T-cell (primary cell): ENCODE data around the gene NUMA1. TPM values are rescaled to one million over a fixed set of nuclear protein-coding genes. Genes with fewer than 3 reads are reported as not detected.

ENCODE experiments used
- ATAC-seq, 4 experiments: fragments of 200-7000 bp in 3 of 4; fragments of 150-1000 bp in 1 of 4; cut with Tn5 transposase; replicated peaks in 1 of 4; 1 replicate in 3 of 4; 2 replicates in 1 of 4; pipeline ENCODE4 v1.10.0; 2021; ENCODE audit warnings: moderate library complexity in 3 of 4, mild to moderate bottlenecking in 2 of 4, moderate number of reproducible peaks in 1 of 4
- CTCF ChIA-PET, 2 donors: fragments of 300-600 bp; sonication (Branson Sonifier 250); formaldehyde crosslinking; loops; one replicate each; lab custom pipeline; 2022; ENCODE audit warnings: antibody characterized with exemption in 2 of 2; lab: Charles Lee
- POLR2A ChIA-PET, 2 donors: fragments of 300-600 bp; sonication (Branson Sonifier 250); formaldehyde crosslinking; loops; one replicate each; lab custom pipeline; 2022; ENCODE audit warnings: antibody characterized with exemption in 2 of 2; lab: Charles Lee
- DNase-seq, 35 experiments: peaks; one replicate each; pipeline versions ENCODE4 v3.0.0 to v3.0.0-alpha.2; 2013 to 2023
- H3K27ac ChIP-seq: one replicate; pipeline ENCODE4 v1.5.1; 2013; ENCODE audit warnings: low read length
- H3K27me3 ChIP-seq, 2 experiments: replicated peaks in 1 of 2; 1 replicate in 1 of 2; 2 replicates in 1 of 2; pipeline versions ENCODE4 v1.6.1 to v1.7.0; 2013; ENCODE audit warnings: low read length in 1 of 2, mixed read lengths in 1 of 2; ENCODE audit not compliant: control insufficient read depth in 2 of 2, insufficient read depth in 2 of 2; ENCODE audit errors: extremely low read depth in 1 of 2
- H3K36me3 ChIP-seq, 2 donors: 1 replicate in 1 of 2; 2 replicates in 1 of 2; pipeline versions ENCODE4 v1.6.1 to v1.7.0; 2013; ENCODE audit warnings: low read length in 1 of 2; ENCODE audit not compliant: control insufficient read depth in 2 of 2, insufficient read depth in 1 of 2; ENCODE audit errors: extremely low read depth in 1 of 2
- H3K4me1 ChIP-seq, 2 experiments: 1 replicate in 1 of 2; 2 replicates in 1 of 2; pipeline versions ENCODE4 v1.6.1 to v1.7.0; 2013; ENCODE audit warnings: low read length in 2 of 2, mixed read lengths in 1 of 2; ENCODE audit not compliant: insufficient read depth in 2 of 2, control insufficient read depth in 1 of 2; ENCODE audit errors: extremely low read depth in 1 of 2
- H3K4me3 ChIP-seq, 2 donors: 1 replicate in 1 of 2; 2 replicates in 1 of 2; pipeline versions ENCODE4 v1.5.1 to v1.7.0; 2013; ENCODE audit warnings: mild to moderate bottlenecking in 2 of 2, low read length in 1 of 2, moderate library complexity in 1 of 2; ENCODE audit not compliant: control insufficient read depth in 1 of 2; ENCODE audit errors: extremely low read depth in 1 of 2
- H3K9me3 ChIP-seq: 2 replicates; pipeline ENCODE4 v1.7.0; 2013
- H3K27ac Mint-ChIP-seq, 2 donors: one replicate each; pipeline ENCODE4 v1.8.0; 2020 to 2021; ENCODE audit warnings: mild to moderate bottlenecking in 2 of 2, mixed read lengths in 2 of 2
- H3K27me3 Mint-ChIP-seq, 2 donors: one replicate each; pipeline ENCODE4 v1.8.0; 2021 to 2022; ENCODE audit warnings: mixed read lengths in 2 of 2
- H3K36me3 Mint-ChIP-seq: one replicate; pipeline ENCODE4 v1.8.0; 2021; ENCODE audit warnings: mixed read lengths
- H3K4me1 Mint-ChIP-seq, 3 donors: one replicate each; pipeline ENCODE4 v1.8.0; 2020 to 2022; ENCODE audit warnings: mixed read lengths in 3 of 3, mild to moderate bottlenecking in 1 of 3
- H3K4me3 Mint-ChIP-seq, 3 donors: one replicate each; pipeline ENCODE4 v1.8.0; 2020 to 2022; ENCODE audit warnings: mild to moderate bottlenecking in 3 of 3, mixed read lengths in 3 of 3, moderate library complexity in 3 of 3
- H3K9me3 Mint-ChIP-seq, 3 donors: one replicate each; pipeline ENCODE4 v1.8.0; 2020 to 2022; ENCODE audit warnings: mixed read lengths in 3 of 3
- WGBS: methylation state at CpG from one replicate; pipeline ENCODE4 v1.1.5; 2013; ENCODE audit warnings: missing lambda C conversion rate; ENCODE audit not compliant: insufficient coverage; 5-methylcytosine and 5-hydroxymethylcytosine counted together
- total RNA-seq, 35 experiments: library from RNA in 6 of 35; stranded (reverse) in 6 of 35; fragments of 120-200 nt in 1 of 35; gene quantifications; one replicate each; pipeline versions ENCODE4 v1.2.1 to v1.2.4 and lab custom pipeline; 2013 to 2026

Gene NUMA1
- total RNA-seq, 5 donors from 2014 or later (not counting 1 experiment from before 2014, with no cell fraction given) = 237 to 386 (median 343) TPM

DNA sequence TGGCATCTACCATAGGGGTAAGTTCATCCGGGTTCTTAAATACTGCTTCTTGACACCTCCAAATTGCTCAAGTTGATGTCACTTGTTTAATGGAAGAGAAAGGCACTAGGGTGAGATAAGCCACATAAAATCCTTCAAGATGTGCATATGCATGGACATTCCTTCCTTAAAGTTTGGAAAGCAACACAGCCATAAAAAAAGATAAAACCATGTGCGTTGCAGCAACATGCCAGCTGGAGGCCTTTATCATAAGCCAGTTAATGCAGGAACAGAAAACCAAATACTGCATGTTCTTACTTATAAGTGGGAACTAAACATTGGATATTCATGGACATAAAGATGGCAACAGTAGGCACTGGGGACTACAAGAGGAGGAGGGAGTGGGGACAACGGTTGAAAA is 89.6 kb downstream of the NUMA1 start:
- no peaks in the 10 kb centered on the region for H3K27me3 Mint-ChIP-seq
- Histone ChIP-seq H3K27me3 (no peaks in the 10 kb centered on the region), H3K9me3 (no peaks in the 10 kb centered on the region), H3K4me3 (no peak overlapping the region), H3K36me3 (peaks cover 0 to 36% of the 10 kb centered on the region in 2 donors), H3K27ac (no peak overlapping the region), H3K4me1 (no peaks in the 10 kb centered on the region)
- DNase-seq (no peak), ATAC-seq (no peak)
- peaks cover 0 to 2% (median 0%) of the 10 kb centered on the region in 3 donors for H3K4me1 Mint-ChIP-seq
- WGBS = 100% methylated on average over 1 of the region's 3 CpGs
- peaks cover 29% of the 10 kb centered on the region for H3K36me3 Mint-ChIP-seq
- POLR2A ChIA-PET = no interaction called here
- H3K4me3 Mint-ChIP-seq = no peak overlapping the region
- CTCF ChIA-PET = no interaction called here
- H3K9me3 Mint-ChIP-seq = no peaks in the 10 kb centered on the region
- H3K27ac Mint-ChIP-seq = no peak overlapping the region

DNA sequence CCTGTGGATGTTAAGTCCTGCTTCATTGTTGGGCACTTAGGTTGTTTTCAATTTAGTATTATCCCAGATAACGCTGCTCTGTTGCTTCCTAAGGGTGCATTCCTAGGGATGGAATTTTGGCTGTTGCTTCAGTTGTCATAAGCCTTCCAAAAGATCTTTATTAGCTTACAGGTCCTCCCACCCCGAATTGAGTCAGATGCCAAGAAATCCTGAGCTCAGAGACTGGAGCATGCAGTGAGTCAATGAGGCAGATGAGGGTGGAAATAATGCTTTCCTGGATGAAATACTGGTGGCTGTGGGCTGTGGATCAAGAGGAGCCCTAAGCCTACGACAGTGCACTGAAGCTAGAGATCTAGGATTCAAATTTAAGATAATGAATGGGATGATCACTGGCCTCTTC is 92.3 kb downstream of the NUMA1 start:
- CTCF ChIA-PET = interaction anchor here (0.6 to 1.1 kb wide), 3 partner anchors 9 to 17 kb away, joined by 3 to 4 read pairs (median 3); no protein-coding TSS in a partner anchor
- peaks cover 0 to 6% (median 0%) of the 10 kb centered on the region in 3 donors for H3K4me1 Mint-ChIP-seq

DNA sequence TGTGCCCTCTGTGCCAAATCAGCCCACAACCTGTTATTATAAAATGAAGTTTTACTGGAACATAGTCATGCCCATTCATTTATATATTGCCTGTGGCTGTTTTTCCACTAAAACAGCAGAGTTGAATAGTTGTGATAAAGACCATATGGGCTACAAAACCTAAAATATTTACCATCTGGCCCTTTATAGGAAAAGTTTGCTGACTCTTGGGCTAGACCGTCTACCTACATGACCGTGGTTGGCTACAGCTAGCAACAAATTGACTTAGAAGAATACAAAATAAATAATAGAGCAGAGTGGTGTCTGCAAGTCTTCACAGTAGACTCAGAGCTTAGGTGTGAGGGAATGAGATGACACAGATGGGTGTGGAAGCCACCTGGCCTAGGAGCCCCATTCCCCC is 92.8 kb downstream of the NUMA1 start:
- Histone ChIP-seq H3K4me1 (no peaks in the 10 kb centered on the region), H3K36me3 (peaks cover 0 to 37% of the 10 kb centered on the region in 2 donors), H3K4me3 (no peak overlapping the region), H3K9me3 (no peaks in the 10 kb centered on the region), H3K27ac (no peak overlapping the region), H3K27me3 (no peaks in the 10 kb centered on the region)
- DNase-seq (no peak), ATAC-seq (no peak)
- POLR2A ChIA-PET = interaction anchor here in 1 of 2 donors (0.7 kb wide), 1 partner anchor 27 kb away, joined by 3 read pairs; no protein-coding TSS in a partner anchor
- Mint-ChIP-seq H3K36me3 (peaks cover 28% of the 10 kb centered on the region), H3K9me3 (no peaks in the 10 kb centered on the region), H3K27me3 (no peaks in the 10 kb centered on the region), H3K27ac (no peak overlapping the region), H3K4me3 (no peak overlapping the region), H3K4me1 (peaks cover 0 to 6% (median 0%) of the 10 kb centered on the region in 3 donors)
- CTCF ChIA-PET = interaction anchor here in 1 of 2 donors (1.1 kb wide), 1 partner anchor 9 kb away, joined by 4 read pairs; no protein-coding TSS in a partner anchor
- 0% methylated on average over 1 of the region's 2 CpGs for WGBS

More for the DNA sequence above, 92.3 kb downstream of the NUMA1 start:
- Histone ChIP-seq H3K36me3 (peaks cover 0 to 37% of the 10 kb centered on the region in 2 donors), H3K27me3 (no peaks in the 10 kb centered on the region), H3K4me1 (no peaks in the 10 kb centered on the region), H3K4me3 (no peak overlapping the region), H3K27ac (no peak overlapping the region), H3K9me3 (no peaks in the 10 kb centered on the region)
- H3K27me3 Mint-ChIP-seq = no peaks in the 10 kb centered on the region
- POLR2A ChIA-PET = interaction anchor here in 1 of 2 donors (0.7 kb wide), 1 partner anchor 26 kb away, joined by 3 read pairs; no protein-coding TSS in a partner anchor
- H3K36me3 Mint-ChIP-seq = peaks cover 29% of the 10 kb centered on the region
- ATAC-seq (no peak), DNase-seq (no peak)
- 100% methylated on average over 1 of the region's 3 CpGs for WGBS
- no peak overlapping the region for H3K4me3 Mint-ChIP-seq
- no peak overlapping the region for H3K27ac Mint-ChIP-seq
- H3K9me3 Mint-ChIP-seq = no peaks in the 10 kb centered on the region

DNA sequence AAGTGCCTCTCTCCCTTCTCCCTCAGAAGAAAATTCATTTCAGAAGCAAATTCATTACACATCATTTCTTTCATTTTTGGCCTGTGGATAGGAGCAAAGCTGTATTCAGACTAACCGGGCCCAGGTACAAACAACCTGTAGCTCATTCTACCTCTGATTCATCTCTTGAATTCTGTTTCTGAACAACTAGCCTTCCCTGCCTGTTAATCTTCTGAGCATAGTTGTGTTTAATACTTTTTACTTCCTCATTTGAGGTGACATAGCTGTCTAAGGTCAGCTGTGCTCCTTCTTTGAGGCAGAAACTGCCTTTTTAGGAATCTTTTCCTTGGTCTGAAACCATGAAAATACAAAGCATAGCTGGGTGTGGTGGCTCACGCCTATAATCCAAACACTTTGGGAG is 94.2 kb downstream of the NUMA1 start:
- H3K4me1 ChIP-seq = no peaks in the 10 kb centered on the region
- Mint-ChIP-seq H3K36me3 (peaks cover 27% of the 10 kb centered on the region), H3K27me3 (no peaks in the 10 kb centered on the region), H3K4me3 (no peak overlapping the region), H3K9me3 (no peaks in the 10 kb centered on the region), H3K27ac (no peak overlapping the region), H3K4me1 (peaks cover 0 to 6% (median 0%) of the 10 kb centered on the region in 3 donors)
- ATAC-seq (no peak), DNase-seq (no peak)
- ChIA-PET CTCF (no interaction called here), POLR2A (interaction anchor here in 1 of 2 donors (0.7 kb wide), 1 partner anchor 249 kb away, joined by 10 read pairs; no protein-coding TSS in a partner anchor)
- no peak overlapping the region for H3K27ac ChIP-seq
- no peaks in the 10 kb centered on the region for H3K27me3 ChIP-seq
- H3K36me3 ChIP-seq = peaks cover 0 to 38% of the 10 kb centered on the region in 2 donors
- H3K9me3 ChIP-seq = no peaks in the 10 kb centered on the region
- WGBS = 92% methylated on average over 2 of the region's 2 CpGs
- no peak overlapping the region for H3K4me3 ChIP-seq

DNA sequence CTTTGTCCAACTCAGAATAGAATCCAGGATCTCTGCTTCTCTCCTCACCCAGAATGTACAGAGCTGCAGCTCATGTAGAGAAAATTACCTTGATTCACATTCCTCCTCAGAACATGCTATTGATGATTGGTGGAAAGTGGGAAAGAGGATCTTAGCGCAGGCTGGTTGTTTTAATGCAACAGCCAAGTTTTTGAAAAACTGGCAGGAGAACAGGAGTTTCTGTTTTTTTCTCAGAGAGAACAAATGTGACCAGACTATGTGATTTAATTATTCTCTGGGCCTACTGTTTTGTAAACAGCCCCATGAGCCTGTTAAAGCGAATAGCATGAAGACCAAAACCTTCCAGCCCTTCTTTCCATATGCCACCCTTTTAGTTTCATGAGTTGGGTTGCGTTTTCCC is 100.7 kb downstream of the NUMA1 start:
- DNase-seq = no peak
- H3K4me3 Mint-ChIP-seq = no peak overlapping the region

DNA sequence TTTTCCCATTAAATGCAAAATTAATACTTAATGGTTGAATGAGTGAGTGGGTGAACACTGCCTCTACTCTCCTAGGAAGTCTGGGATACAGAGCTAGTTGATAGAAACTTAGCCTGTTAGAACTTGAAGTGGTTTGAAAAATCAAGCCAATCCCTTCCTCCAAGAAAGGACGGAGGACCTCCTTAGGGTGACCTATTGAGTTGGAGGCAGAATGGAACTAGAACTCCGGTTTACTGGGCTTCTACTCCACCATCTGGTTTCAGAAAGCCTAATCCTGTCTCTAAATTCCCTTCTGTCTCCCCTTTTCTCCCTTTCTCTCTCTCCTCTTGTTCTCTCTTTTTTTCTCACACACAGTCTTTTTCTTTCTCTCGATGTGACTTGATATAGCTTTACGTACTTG is 101.2 kb downstream of the NUMA1 start:
- Histone ChIP-seq H3K4me1 (no peaks in the 10 kb centered on the region), H3K4me3 (no peak overlapping the region), H3K9me3 (no peaks in the 10 kb centered on the region), H3K36me3 (peaks cover 2 to 18% of the 10 kb centered on the region in 2 donors), H3K27ac (no peak overlapping the region), H3K27me3 (no peaks in the 10 kb centered on the region)
- Mint-ChIP-seq H3K4me3 (no peak overlapping the region), H3K27me3 (no peaks in the 10 kb centered on the region), H3K4me1 (peaks cover 0 to 4% (median 0%) of the 10 kb centered on the region in 3 donors), H3K36me3 (peaks cover 23% of the 10 kb centered on the region), H3K9me3 (no peaks in the 10 kb centered on the region), H3K27ac (no peak overlapping the region)
- no CpG with 5 or more reads among the region's 4 CpGs for WGBS
- ChIA-PET CTCF (interaction anchor here (0.6 to 4.0 kb wide), 7 partner anchors 9 to 168 kb away, joined by 3 to 22 read pairs (median 3); no protein-coding TSS in a partner anchor), POLR2A (interaction anchor here in 1 of 2 donors (0.6 kb wide), 1 partner anchor 68 kb away, joined by 5 read pairs; no protein-coding TSS in a partner anchor)
- ATAC-seq = no peak
- no peak for DNase-seq

More for the DNA sequence above, 100.7 kb downstream of the NUMA1 start:
- Mint-ChIP-seq H3K27ac (no peak overlapping the region), H3K4me1 (peaks cover 0 to 4% (median 0%) of the 10 kb centered on the region in 3 donors), H3K27me3 (no peaks in the 10 kb centered on the region), H3K36me3 (peaks cover 23% of the 10 kb centered on the region), H3K9me3 (no peaks in the 10 kb centered on the region)
- ATAC-seq = no peak
- Histone ChIP-seq H3K4me3 (no peak overlapping the region), H3K27ac (no peak overlapping the region), H3K36me3 (peaks cover 2 to 17% of the 10 kb centered on the region in 2 donors), H3K4me1 (no peaks in the 10 kb centered on the region), H3K27me3 (no peaks in the 10 kb centered on the region), H3K9me3 (no peaks in the 10 kb centered on the region)
- ChIA-PET POLR2A (interaction anchor here in 1 of 2 donors (0.6 kb wide), 1 partner anchor 67 kb away, joined by 5 read pairs; no protein-coding TSS in a partner anchor), CTCF (interaction anchor here (0.6 to 4.0 kb wide), 3 partner anchors 20 to 167 kb away, joined by 3 to 22 read pairs (median 3); no protein-coding TSS in a partner anchor)
- 100% methylated on average over 1 of the region's 3 CpGs for WGBS
